Neuronal stem cell (in vitro differentiated cells): ENCODE results near the gene PLEKHG3.
A peak's percentile ranks its signal among the peaks of the same experiment; 100 is the strongest.

ENCODE experiments used
- DNase-seq: peaks from one replicate; pipeline ENCODE4 v3.0.0-alpha.2; 2013; ENCODE audit warnings: low spot score
- H2AFZ ChIP-seq: one replicate; pipeline ENCODE4 v1.6.1; 2013; ENCODE audit warnings: mild to moderate bottlenecking, low read length, inconsistent platforms
- H2AK5ac ChIP-seq: 2 replicates; pipeline ENCODE4 v1.6.1; 2013; ENCODE audit warnings: low read depth, mild to moderate bottlenecking, inconsistent platforms, low read length, moderate library complexity, mixed read lengths
- H2BK120ac ChIP-seq: 2 replicates; pipeline ENCODE4 v1.6.1; 2013; ENCODE audit warnings: low read depth, mild to moderate bottlenecking, inconsistent platforms, low read length, moderate library complexity, mixed read lengths
- H2BK12ac ChIP-seq: one replicate; pipeline ENCODE4 v1.6.1; 2013; ENCODE audit warnings: low read length, inconsistent platforms
- H2BK15ac ChIP-seq: 2 replicates; pipeline ENCODE4 v1.6.1; 2013; ENCODE audit warnings: mild to moderate bottlenecking, low read length, inconsistent platforms, mixed read lengths
- H2BK5ac ChIP-seq: one replicate; pipeline ENCODE4 v1.6.1; 2013; ENCODE audit warnings: inconsistent platforms, mild to moderate bottlenecking, low read length, moderate library complexity
- H3K14ac ChIP-seq: one replicate; pipeline ENCODE4 v1.6.1; 2013; ENCODE audit warnings: low read length, inconsistent platforms
- H3K18ac ChIP-seq: 2 replicates; pipeline ENCODE4 v1.6.1; 2013; ENCODE audit warnings: low read length, inconsistent platforms
- H3K23ac ChIP-seq: 2 replicates; pipeline ENCODE4 v1.6.1; 2013; ENCODE audit warnings: low read depth, mild to moderate bottlenecking, mixed read lengths, low read length, inconsistent platforms; ENCODE audit not compliant: poor library complexity
- H3K27ac ChIP-seq: replicated peaks from 3 replicates; pipeline ENCODE4 v1.5.1; 2013; ENCODE audit warnings: low read length, inconsistent platforms
- H3K27me3 ChIP-seq, 3 experiments: 2 replicates each; pipeline ENCODE4 v1.6.1; 2013; ENCODE audit warnings: low read length in 3 of 3, mild to moderate bottlenecking in 2 of 3, inconsistent platforms in 1 of 3, low read depth in 1 of 3, mixed read lengths in 1 of 3, moderate library complexity in 1 of 3; ENCODE audit not compliant: control insufficient read depth in 3 of 3, insufficient read depth in 3 of 3
- H3K36me3 ChIP-seq, 2 donors: replicated peaks in 1 of 2; 2 replicates each; pipeline ENCODE4 v1.6.1; 2013; ENCODE audit warnings: low read length in 2 of 2; ENCODE audit not compliant: control insufficient read depth in 2 of 2, insufficient read depth in 2 of 2
- H3K4ac ChIP-seq: 2 replicates; pipeline ENCODE4 v1.6.1; 2013; ENCODE audit warnings: inconsistent platforms, mild to moderate bottlenecking, low read length, moderate library complexity
- H3K4me1 ChIP-seq, 2 donors: 1 replicate in 1 of 2; 2 replicates in 1 of 2; pipeline ENCODE4 v1.6.1; 2013; ENCODE audit warnings: low read length in 2 of 2, low read depth in 1 of 2; ENCODE audit not compliant: control insufficient read depth in 2 of 2, insufficient read depth in 1 of 2
- H3K4me2 ChIP-seq: one replicate; pipeline ENCODE4 v1.6.1; 2013; ENCODE audit warnings: mild to moderate bottlenecking, low read length, inconsistent platforms; ENCODE audit not compliant: insufficient read depth, poor library complexity, severe bottlenecking
- H3K4me3 ChIP-seq, 2 donors: 2 replicates each; pipeline ENCODE4 v1.5.1; 2013; ENCODE audit warnings: low read length in 2 of 2, mild to moderate bottlenecking in 2 of 2, inconsistent platforms in 1 of 2, moderate library complexity in 1 of 2
- H3K79me1 ChIP-seq: one replicate; pipeline ENCODE4 v1.6.1; 2013; ENCODE audit warnings: low read depth, mild to moderate bottlenecking, inconsistent platforms, low read length, moderate library complexity
- H3K9ac ChIP-seq: one replicate; pipeline ENCODE4 v1.6.1; 2013; ENCODE audit warnings: mild to moderate bottlenecking, low read depth, low read length, inconsistent platforms; ENCODE audit not compliant: poor library complexity
- H3K9me3 ChIP-seq, 2 donors: replicated peaks in 1 of 2; 2 replicates each; pipeline versions ENCODE3 to v1.6.1; 2013; ENCODE audit warnings: low read length in 2 of 2, mild to moderate bottlenecking in 2 of 2, inconsistent platforms in 1 of 2, low read depth in 1 of 2, mixed read lengths in 1 of 2, moderate library complexity in 1 of 2; ENCODE audit not compliant: control insufficient read depth in 2 of 2, insufficient read depth in 1 of 2
- H4K8ac ChIP-seq: one replicate; pipeline ENCODE4 v1.6.1; 2013; ENCODE audit warnings: low read depth, mild to moderate bottlenecking, inconsistent platforms, low read length, moderate library complexity
- H4K91ac ChIP-seq: one replicate; pipeline ENCODE4 v1.6.1; 2013; ENCODE audit warnings: low read length, low read depth, mild to moderate bottlenecking, inconsistent platforms; ENCODE audit not compliant: poor library complexity
- WGBS, 2 donors: extraction: QIAGEN DNeasy Blood & Tissue Kit; methylation state at CpG; one replicate each; pipeline ENCODE4 v1.1.7; 2013; ENCODE audit warnings: missing lambda C conversion rate in 2 of 2, mixed read lengths in 1 of 2; ENCODE audit not compliant: insufficient read length in 2 of 2, insufficient replicate concordance in 1 of 2; ENCODE audit errors: extremely low coverage in 2 of 2; 5-methylcytosine and 5-hydroxymethylcytosine counted together

Gene PLEKHG3

GRCh38 chr14:64676410-64677008 is 27.7 kb upstream of the PLEKHG3 start:
- no peaks in the 10 kb centered on the region for H3K79me1 ChIP-seq

GRCh38 chr14:64680013-64680713 is 24.1 kb upstream of the PLEKHG3 start:
- WGBS, 2 donors = no CpG with 5 or more reads among the region's 10 CpGs

More at GRCh38 chr14:64676410-64677008, 27.7 kb upstream of the PLEKHG3 start:
- no peaks in the 10 kb centered on the region for H3K36me3 ChIP-seq
- H3K4me2 ChIP-seq = no peak overlapping the region
- H3K27ac ChIP-seq = no peak overlapping the region
- H3K23ac ChIP-seq = no peak overlapping the region
- H2BK15ac ChIP-seq = no peak overlapping the region
- peaks cover 5 to 6% of the 10 kb centered on the region in 2 donors for H3K4me1 ChIP-seq
- no peak overlapping the region for H3K4me3 ChIP-seq
- H3K9ac ChIP-seq = no peak overlapping the region
- H3K4ac ChIP-seq = no peak overlapping the region
- no CpG with 5 or more reads among the region's 3 CpGs for WGBS, 2 donors
- H2BK5ac ChIP-seq = no peak overlapping the region
- no peak overlapping the region for H3K14ac ChIP-seq
- no peak overlapping the region for H4K8ac ChIP-seq
- H2BK120ac ChIP-seq = no peak overlapping the region
- no peak overlapping the region for H4K91ac ChIP-seq
- H2BK12ac ChIP-seq = no peak overlapping the region
- H3K9me3 ChIP-seq = no peaks in the 10 kb centered on the region
- no peak overlapping the region for H3K18ac ChIP-seq
- DNase-seq = no peak
- no peak overlapping the region for H2AK5ac ChIP-seq
- H2AFZ ChIP-seq = no peak overlapping the region
- H3K27me3 ChIP-seq = peaks cover 0 to 35% (median 2%) of the 10 kb centered on the region in 3 experiments

GRCh38 chr14:64680714-64681065 is 23.5 kb upstream of the PLEKHG3 start:
- peaks cover 0 to 20% (median 2%) of the 10 kb centered on the region in 3 experiments for H3K27me3 ChIP-seq
- H2BK120ac ChIP-seq = no peak overlapping the region
- peaks cover 0 to 14% of the 10 kb centered on the region in 2 donors for H3K4me1 ChIP-seq
- H2AK5ac ChIP-seq = no peak overlapping the region
- no peak overlapping the region for H4K91ac ChIP-seq
- H3K14ac ChIP-seq = no peak overlapping the region
- no peak for DNase-seq
- no peak overlapping the region for H2BK12ac ChIP-seq
- peak overlapping the region; percentile 49 for H2AFZ ChIP-seq
- H2BK15ac ChIP-seq = no peak overlapping the region
- H3K79me1 ChIP-seq = no peaks in the 10 kb centered on the region
- no peak overlapping the region for H3K27ac ChIP-seq
- WGBS, 2 donors = no CpG with 5 or more reads among the region's 3 CpGs
- H4K8ac ChIP-seq = no peak overlapping the region
- H3K9me3 ChIP-seq = no peaks in the 10 kb centered on the region
- no peak overlapping the region for H3K9ac ChIP-seq
- H2BK5ac ChIP-seq = no peak overlapping the region
- H3K4ac ChIP-seq = no peak overlapping the region
- H3K4me2 ChIP-seq = no peak overlapping the region
- no peaks in the 10 kb centered on the region for H3K36me3 ChIP-seq
- H3K4me3 ChIP-seq = no peak overlapping the region
- H3K23ac ChIP-seq = no peak overlapping the region
- H3K18ac ChIP-seq = no peak overlapping the region

More at GRCh38 chr14:64680013-64680713, 24.1 kb upstream of the PLEKHG3 start:
- no peak for DNase-seq
- no peak overlapping the region for H2BK120ac ChIP-seq
- H2BK5ac ChIP-seq = no peak overlapping the region
- H2AK5ac ChIP-seq = peak overlapping the region; percentile 10
- no peak overlapping the region for H4K8ac ChIP-seq
- H2BK12ac ChIP-seq = peak overlapping the region; percentile 23
- peaks cover 0 to 20% (median 2%) of the 10 kb centered on the region in 3 experiments for H3K27me3 ChIP-seq
- H3K4ac ChIP-seq = no peak overlapping the region
- no peak overlapping the region for H4K91ac ChIP-seq
- no peak overlapping the region for H3K9ac ChIP-seq
- H3K9me3 ChIP-seq = no peaks in the 10 kb centered on the region
- H3K27ac ChIP-seq = no peak overlapping the region
- peak overlapping the region; percentile 76 for H3K18ac ChIP-seq
- H3K4me3 ChIP-seq = no peak overlapping the region
- no peak overlapping the region for H3K23ac ChIP-seq
- peak overlapping the region; percentile 0 for H2BK15ac ChIP-seq
- H3K36me3 ChIP-seq = no peaks in the 10 kb centered on the region
- peak overlapping the region; percentile 49 for H2AFZ ChIP-seq
- no peak overlapping the region for H3K14ac ChIP-seq
- no peaks in the 10 kb centered on the region for H3K79me1 ChIP-seq
- no peak overlapping the region for H3K4me2 ChIP-seq
- peaks cover 0 to 9% of the 10 kb centered on the region in 2 donors for H3K4me1 ChIP-seq
